ENCODE data around the gene FBP1.

- TF ChIP-seq CTCF (conservative IDR thresholded peaks at IDR 0.05; ENCODE audit: low read depth, low read length) (peak; percentile 83), EZH2 (IDR thresholded peaks at IDR 0.05; ENCODE audit: low read length, unreplicated experiment) (no peak), EZH2phosphoT487 (IDR thresholded peaks at IDR 0.05; ENCODE audit: borderline replicate concordance, low read length) (no peak)
Observed at GRCh38 chr9:94681508-94681907, 42.2 kb upstream of the FBP1 start.
